Nucleus accumbens (tissue), 56 donors: Measurements from ENCODE around the gene HPCAL1.
A peak's percentile ranks its signal among the peaks of the same experiment; 100 is the strongest.

Experiments
- DNase-seq, 56 donors: peaks; one replicate each; lab custom pipeline; 2025; lab: John Stamatoyannopoulos, UW

The HPCAL1 gene

GRCh38 chr2:10378189-10378588, 75.5 kb downstream of the HPCAL1 start:
- no peak for DNase-seq

GRCh38 chr2:10380048-10380926, 77.6 kb downstream of the HPCAL1 start:
- no peak for DNase-seq

GRCh38 chr2:10381997-10382353, 79.3 kb downstream of the HPCAL1 start:
- no peak for DNase-seq

- DNase-seq = no peak
These were observed 79.8 kb downstream of the HPCAL1 start for GRCh38 chr2:10382354-10383061.

GRCh38 chr2:10383960-10384734, 81.4 kb downstream of the HPCAL1 start:
- no peak for DNase-seq

GRCh38 chr2:10385501-10385900, 82.8 kb downstream of the HPCAL1 start:
- peak in 10 of 56 donors; percentile 7 to 64 (median 22) for DNase-seq

GRCh38 chr2:10385933-10386773, 83.4 kb downstream of the HPCAL1 start:
- DNase-seq = no peak

- DNase-seq = no peak
These were observed 84.3 kb downstream of the HPCAL1 start for GRCh38 chr2:10387033-10387432.

GRCh38 chr2:10388954-10389560, 86.4 kb downstream of the HPCAL1 start:
- no peak for DNase-seq

- no peak for DNase-seq
These were observed 86.9 kb downstream of the HPCAL1 start for GRCh38 chr2:10389573-10389972.

GRCh38 chr2:10390369-10390801, 87.7 kb downstream of the HPCAL1 start:
- no peak for DNase-seq

GRCh38 chr2:10392100-10392499, 89.4 kb downstream of the HPCAL1 start:
- no peak for DNase-seq

GRCh38 chr2:10392548-10392947, 89.8 kb downstream of the HPCAL1 start:
- no peak for DNase-seq

GRCh38 chr2:10392951-10393639, 90.4 kb downstream of the HPCAL1 start:
- no peak for DNase-seq

GRCh38 chr2:10393640-10393982, 90.9 kb downstream of the HPCAL1 start:
- no peak for DNase-seq

GRCh38 chr2:10395893-10396292, 93.2 kb downstream of the HPCAL1 start:
- no peak for DNase-seq

- DNase-seq = no peak
These were observed 93.8 kb downstream of the HPCAL1 start for GRCh38 chr2:10396464-10396863.

GRCh38 chr2:10397297-10397875, 94.7 kb downstream of the HPCAL1 start:
- no peak for DNase-seq

GRCh38 chr2:10397878-10398277, 95.2 kb downstream of the HPCAL1 start:
- no peak for DNase-seq
